HG03342 (cell line): ENCODE data around the gene WDR4.
"Not testable (repeated sequence)": the region's sequence is repeated elsewhere in the genome, so short reads cannot be mapped to it uniquely, and the experiment has no call there.

ENCODE experiments used
- ATAC-seq: cut with Tn5 transposase; IDR thresholded peaks from one replicate; pipeline ENCODE4 v1.9.1; 2021; ENCODE audit warnings: mild to moderate bottlenecking, moderate library complexity; ENCODE audit not compliant: unreplicated experiment

Gene WDR4

DNA sequence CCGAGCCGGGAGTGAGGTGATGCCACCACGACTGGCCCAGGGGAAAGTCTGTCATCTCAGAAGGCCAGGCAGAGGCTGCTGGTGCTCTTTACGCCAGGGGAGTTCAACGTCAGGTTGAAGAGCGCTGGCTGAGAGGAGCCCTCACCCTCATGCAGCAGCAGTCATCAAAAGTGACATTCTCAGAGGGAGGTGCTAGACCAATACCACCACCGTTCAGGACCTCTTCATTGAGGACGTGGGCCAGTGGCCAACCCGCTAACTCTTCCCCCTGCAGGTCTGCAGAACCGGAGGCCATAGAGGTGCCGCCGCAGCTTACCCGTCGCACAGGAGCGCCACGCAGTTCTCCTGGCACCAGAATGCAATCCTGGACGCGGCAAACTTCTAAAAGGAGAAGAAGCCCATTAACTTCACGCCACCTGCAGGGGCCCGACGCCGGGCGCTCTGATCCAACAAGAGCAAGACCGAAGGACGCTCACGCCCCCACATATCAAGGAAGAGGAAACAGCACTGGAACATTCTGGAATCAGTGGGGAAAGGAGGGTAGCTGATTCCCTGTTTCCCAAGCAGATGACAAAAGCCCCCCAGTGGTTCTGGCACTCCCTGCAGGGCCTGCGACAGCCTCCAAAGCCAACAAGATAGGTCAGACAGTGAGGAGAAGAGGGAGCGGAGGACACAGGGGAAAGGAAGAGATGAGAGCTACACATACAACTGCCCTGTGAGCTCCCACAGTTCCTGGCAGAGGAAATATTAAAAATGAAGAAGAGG lies 24.9 kb downstream of the WDR4 start:
- ATAC-seq = no peak

DNA sequence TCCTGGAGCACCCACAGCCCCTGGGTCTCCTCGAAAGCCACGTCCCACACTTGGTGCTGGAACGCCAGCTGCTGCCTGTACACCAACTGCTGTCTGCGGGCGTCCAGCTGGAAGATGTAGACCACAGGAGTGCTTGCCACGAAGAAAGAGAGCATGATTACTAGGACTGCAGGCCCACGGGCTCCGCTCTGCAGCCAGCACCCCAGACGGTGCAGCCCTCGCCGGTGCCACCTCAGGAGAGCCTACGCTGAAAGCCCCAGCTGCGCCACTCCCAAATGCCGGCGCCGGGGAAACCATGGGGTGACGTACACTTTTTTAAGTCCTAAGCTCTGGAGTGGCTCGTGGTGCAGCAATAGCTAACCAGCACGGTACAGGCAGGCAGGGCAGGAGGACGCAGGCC lies 25.7 kb downstream of the WDR4 start:
- ATAC-seq = no peak

DNA sequence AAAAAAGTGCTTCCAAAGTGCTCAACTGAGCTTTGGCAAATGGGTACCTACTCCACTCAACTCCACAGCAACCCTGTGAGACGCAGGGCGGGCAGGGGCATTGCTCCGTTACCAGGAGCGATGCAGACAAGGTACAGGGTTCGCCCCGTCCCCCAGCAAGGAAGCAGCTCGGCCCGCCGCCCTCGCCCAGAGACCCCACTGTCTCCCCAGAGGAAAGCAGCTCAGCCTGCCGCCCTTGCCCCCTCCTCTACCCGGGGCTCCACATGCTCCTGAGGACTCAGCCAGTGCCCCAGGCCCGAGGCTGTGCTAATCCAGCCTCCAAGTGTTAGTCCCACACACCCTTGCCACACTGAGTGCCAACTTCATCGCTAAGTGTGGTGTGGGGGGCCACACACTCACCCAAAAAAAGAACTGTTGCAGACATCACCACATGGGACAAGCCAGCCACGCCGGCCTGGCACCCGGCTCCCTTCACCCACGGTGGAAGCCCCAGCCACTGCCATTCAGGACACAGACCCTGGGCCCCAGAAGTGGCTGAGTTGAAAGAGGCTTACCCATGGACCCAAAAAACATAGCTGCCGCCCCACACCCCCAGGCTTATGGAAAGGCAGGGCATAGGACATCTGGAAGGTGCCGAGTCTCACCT lies 26.3 kb downstream of the WDR4 start:
- ATAC-seq = no peak

DNA sequence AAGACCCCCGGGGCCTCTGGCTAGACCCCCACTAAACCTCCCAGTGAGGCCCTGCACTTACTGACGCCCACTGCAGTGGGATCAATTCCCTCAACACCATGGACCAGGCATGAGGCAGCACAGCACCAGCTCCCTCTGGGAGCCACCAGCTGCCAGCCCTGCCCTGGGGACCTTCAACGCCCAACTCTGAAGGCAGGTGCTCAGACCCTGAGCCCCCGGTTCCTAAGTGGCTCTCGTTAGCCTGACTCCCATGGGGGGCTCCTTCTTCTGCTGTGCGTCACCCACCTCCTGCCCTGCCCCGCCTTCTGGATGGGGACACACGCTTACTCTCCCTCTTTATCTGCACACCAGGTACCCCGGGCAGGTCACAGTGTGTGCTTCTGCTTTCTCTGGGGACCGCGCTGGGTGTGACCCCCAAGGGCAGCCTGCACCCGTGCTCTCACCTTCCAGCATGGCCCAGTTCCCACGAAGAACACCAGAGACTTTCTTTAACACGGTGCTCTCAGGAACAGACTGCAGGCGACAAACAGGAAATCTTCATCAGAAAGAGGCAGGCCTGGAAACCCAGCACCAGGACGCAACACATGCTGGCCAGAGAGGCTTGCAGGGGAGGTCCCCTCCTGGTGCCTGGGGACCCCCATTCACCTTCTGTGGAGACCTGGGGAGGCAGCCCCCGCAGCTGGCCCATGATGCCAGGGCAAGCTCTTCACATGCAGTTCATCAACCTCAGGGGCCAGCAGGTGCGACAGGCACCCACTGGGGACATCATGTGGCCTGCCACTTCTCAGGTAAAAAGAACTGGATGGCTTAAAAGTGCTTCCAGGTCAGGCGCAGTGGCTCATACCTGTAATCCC lies 27.3 kb downstream of the WDR4 start:
- ATAC-seq = no peak

DNA sequence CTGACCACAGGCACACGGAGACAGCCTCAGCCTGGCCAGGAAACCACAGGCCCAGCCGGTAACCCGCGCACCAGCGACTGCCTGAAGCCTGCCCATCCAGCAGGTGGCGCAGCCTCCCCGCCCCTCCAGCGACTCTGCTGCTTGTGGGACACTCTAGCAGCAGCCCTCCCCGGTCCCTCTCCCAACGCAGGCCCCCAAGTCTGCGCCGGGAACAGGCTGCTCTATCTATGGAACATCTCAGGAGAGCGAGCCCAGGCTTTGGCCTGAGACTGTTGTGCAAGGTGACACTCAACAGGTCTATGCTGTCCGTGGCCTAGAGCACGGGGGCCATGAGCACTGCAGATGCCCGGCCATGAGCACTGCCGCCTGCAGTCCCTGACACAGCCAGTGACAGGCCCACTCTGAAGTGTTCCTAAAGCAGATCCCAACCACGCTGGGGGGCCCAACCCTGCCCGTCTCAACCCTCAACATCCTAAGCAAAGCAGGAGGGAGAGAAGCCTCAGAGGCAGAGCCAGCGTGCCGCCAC lies 28.4 kb downstream of the WDR4 start:
- no peak for ATAC-seq

DNA sequence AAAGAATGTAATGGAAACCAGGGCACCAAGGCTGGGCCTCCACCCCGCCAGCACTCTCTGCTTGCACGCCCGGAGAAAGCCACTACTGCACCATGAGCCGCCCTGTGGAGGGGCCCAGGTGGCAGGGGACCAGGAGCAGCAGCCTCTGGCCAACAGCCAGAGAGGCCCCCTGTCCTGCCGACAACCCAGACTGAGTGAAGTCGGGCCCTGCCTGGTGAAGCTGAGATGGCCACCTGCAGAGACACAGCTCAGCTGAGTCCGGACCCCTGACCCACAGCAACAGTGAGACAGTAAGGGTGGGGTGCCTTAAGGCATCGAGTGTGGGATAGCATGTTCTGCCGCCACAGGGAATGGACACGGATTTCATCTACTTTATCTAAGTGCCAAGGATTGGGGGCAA lies 28.9 kb downstream of the WDR4 start:
- ATAC-seq = no peak

DNA sequence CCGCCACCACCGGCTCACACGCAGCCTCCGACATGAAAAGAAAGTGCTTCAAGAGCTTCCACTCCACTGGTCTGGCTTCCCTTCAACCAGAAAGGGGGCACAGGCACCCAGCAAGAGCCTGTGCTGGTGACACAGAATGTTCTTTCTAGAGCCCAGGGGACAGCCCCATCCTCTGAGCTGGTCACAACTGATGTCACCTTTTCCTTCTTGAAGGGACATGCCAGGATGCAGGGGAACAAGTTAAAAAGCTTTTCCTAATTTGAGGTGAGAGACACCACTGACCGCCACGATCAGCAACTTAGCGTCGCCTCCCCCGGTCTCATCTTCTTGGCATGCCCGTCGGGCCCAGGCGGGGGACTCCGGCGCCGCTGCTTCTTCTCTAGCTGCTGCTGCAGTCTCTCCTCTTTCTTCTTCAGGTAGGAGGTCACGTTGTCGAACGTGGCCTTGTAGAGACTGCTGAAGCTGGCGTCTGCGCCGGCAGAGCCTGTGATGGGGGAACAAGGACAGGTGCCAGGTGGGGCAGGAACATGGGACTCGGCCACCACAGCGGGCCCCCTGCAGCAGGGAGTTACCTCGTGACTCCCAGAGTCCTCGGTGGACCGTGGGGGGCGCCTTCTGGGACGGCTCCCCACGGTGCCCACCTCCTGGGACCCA lies 29.5 kb downstream of the WDR4 start:
- ATAC-seq = no peak

DNA sequence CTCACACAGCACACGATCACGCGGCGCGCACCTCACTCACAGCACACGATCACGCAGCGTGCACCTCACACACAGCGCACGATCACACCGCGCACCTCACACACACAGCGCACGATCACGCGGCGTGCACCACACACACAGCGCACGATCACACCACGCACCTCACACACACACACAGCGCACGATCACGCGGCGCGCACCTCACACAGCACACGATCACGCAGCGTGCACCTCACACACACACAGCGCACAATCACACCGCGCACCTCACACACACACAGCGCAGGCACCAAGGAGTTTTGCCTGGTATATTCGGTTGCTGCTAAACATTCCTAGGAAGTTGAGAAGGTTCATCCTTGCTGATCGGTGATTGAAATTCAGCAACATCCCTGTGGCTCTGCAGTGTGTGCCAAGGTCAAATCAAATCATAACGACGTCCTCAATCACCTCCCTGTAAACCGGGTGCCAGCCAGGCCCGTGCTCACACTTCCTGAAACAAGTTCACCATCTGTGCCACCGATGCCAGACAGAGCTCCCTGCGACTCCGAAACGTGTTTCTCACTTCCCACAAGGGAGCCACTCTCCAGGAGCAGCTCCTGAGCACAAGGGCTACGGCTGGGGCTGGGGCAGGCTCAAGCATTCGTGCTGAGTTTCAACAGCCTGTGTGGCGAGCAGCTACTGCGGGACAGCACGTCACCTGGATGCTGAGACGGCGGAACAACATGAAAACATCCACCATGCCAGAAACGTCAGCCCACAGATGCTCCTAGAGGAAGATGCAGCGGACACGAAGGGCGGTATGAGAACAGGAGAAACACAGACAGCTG lies 30.2 kb downstream of the WDR4 start:
- no peak for ATAC-seq

DNA sequence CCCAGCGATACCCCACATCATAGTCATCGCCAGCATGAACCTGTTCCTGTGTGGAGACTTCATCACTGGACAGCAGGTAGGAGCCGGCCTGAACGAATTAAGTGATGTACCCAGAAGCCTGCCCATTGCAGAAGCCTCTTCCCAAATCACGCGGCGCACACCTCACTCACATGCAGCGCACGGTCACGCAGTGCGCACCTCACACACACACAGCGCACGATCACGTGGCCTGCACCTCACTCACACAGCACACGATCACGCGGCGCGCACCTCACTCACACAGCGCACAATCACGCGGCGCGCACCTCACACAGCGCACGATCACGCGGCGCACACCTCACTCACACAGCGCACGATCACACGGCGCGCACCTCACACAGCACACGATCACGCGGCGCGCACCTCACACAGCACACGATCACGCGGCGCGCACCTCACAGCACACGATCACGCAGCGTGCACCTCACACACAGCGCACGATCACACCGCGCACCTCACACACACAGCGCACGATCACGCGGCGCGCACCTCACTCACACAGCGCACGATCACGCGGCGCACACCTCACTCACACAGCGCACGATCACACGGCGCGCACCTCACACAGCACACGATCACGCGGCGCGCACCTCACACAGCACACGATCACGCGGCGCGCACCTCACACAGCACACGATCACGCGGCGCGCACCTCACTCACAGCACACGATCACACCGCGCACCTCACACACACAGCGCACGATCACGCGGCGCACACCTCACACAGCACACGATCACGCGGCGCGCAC lies 31.0 kb downstream of the WDR4 start:
- not testable (repeated sequence) for ATAC-seq

DNA sequence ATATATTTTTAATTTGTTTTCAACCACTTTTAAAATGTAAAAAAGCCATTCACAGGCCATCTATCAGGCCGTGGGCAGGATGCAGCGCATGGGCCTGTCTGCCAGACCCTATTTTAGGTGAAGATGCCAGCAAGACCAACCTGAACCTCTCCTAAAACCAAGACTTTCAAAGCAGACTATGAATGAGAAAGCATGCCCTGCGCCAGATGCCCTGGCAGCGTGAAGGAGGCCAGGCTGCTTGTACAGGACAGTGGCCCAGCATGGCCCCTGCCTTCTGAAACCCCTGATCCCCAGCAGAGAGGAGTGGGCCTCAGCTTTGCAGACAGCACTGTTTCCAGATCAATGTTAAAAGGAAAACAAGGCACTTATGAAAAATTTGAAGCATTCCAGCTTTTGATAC lies 31.6 kb downstream of the WDR4 start:
- no peak for ATAC-seq

DNA sequence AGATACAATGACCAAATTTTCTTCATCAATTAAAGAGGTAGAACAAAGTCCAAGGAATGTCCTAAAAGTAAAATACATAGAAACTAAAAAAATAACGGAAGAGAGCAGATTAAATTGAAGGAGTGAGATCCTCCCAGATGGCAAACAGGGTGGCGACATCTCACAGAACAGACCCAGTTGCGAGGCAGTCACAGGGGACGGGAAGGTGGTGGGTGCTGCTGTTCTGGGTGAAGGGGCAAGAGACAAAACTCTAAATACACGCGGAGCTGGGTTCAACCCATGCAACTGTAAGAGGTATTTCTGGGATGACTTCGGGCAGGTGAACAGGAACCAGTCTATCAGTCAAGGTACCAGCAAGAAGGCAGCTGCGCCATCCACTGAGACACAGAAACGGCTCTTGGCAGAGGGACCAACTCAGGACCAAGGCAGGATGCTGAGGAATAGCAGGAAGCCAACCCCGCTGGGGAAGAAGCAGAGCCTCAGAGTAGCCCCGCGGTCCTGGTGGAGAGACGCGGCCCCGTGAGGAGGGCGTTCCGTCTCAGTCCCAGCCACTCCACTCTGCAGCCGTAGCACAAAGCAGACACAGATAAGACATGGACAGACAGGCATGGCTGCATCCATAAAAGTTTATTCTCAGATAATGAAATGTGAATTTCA lies 32.2 kb downstream of the WDR4 start:
- ATAC-seq = no peak

DNA sequence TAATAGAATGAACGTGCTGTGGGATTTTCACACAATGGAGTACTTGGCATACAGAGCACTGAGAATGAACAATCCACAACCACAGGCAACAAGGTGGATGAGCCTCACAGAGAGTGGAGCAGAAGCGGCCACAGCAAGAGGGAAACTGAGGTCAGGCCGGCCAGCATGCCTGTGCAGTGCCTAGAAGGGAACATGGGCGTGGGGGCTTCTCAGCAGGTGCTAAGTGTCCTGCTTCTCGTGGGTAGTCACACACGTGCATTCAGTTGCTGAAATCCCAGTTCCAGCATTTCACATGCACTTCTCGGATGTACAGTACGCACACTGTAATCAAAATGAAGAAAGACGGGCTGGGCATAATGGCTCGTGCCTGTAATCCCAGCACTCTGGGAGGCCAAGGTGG lies 33.1 kb downstream of the WDR4 start:
- ATAC-seq = no peak

DNA sequence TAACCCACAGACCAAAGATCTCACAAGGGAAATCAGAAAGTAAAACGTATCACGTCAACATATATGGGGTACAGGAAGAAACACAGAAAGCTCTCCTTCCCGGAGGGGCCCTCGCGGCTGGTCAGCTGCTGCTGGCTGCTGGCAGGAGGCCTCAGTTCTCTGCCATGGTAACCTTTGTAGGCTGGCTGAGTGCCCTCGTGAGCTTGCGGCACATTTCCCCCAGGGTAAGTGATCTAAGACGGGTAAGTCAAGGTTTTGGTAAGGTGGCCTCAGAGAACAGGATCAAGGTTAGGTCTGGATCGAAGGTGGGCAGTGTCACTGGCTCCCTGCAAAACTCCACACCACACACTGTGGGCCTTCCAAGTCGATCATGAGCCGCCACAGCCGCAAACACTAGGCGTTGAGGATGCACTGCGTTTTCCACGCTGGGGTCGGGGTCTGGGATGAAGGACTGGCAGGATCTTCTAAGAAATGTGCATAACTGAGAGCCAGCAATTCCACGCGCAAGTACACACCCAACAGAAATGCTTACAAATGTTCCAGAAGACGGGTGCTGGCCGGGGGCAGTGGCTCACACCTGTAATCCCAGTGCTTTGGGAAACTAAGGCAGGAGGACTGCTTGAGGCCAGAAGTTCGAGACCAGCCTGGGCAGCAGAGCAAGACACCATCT lies 33.9 kb downstream of the WDR4 start:
- no peak for ATAC-seq

DNA sequence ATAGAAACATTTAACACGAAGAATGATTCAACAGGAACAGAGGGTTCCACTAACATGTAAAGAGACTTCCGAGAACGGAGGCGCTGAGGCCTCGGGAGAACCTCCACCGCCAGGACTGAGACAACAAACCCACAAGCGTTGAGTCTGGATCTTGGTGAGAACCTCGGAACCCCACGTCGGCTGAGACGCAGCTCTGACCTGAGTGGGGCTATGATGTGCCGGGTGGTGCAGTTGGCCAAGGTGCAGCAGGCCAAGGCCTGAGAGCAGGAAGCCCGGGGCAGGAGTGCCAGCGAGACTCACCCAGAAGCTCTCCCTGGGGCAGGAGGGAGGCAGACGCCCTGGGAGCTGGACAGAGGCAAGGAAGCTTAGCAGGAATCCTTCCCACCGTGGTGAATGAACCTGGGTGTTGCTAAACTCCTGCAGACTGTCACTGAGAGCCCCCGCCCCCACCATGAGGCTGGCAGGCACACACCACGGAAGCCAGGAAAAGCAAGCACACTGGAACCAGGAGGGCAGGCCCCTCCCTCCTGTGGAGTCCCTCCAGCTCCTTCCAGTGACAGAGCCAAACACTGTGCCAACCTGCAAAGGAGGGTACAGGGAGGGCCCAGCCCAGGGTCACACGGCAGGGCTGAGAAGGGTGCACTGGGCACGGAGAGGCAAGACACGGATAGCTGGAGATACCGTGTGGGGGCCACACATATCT lies 34.8 kb downstream of the WDR4 start:
- no peak for ATAC-seq

DNA sequence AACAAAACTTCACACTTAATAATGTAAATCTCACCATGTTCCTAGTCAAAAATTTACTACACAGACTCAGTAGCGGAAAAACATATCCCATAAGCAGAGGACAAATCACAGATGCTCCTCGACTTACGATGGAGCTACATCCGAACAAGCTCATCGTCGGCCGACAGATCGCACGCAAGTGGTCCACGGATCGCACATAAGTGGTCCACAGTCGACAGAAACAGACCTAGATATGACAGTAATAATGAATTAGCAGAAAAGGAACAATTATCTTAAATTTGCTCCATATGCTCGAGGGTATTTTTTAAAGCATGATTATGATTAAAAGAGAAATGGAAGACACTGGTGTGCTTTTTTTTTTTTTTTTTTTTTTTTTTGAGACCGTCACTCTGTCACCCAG lies 36.3 kb downstream of the WDR4 start:
- ATAC-seq = no peak

DNA sequence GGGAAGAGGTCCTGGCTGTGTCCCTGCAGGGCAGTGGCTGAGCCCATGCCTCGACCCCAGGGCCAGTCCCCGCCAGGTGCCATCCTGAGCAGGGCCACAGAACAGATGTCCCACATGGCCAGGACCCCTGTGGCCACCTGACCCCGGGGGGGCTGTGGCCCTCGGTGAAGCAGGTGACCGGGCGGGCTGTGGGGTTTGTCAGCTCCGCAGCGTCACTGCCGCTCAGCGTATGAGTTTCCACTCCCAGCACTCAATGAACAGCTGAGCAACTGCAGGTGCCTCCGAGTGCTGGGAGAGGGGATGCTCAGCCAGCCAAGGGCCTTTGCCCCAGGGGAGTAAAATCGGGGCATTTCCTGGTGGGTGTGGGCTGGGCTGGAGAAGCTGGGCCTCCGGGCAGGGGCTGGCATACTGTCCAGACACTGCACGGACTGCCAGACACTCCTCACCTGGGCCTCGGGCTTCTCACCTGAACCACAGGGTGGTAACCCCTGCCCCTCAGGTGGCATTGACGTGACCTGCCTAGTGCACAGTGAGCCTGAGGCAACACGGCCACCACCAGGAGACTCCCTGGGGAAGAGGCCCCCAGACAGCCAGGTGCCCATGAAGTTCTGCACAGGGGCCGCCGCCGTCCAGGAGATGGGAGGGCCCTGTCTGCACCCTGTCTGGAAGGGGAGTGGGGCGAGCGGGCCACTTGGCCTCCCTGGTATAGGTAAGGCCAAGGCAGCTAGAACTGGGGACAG lies 37.3 kb downstream of the WDR4 start:
- not testable (repeated sequence) for ATAC-seq
